OCI-LY3 (cell line): ENCODE measurements around the gene DNAJB11.

Experiments used
- CTCF ChIP-seq: fragments of 200-600, 300-600 bp; sonication (generic); IDR thresholded peaks from 2 replicates; pipeline ENCODE4 v1.5.1; 2014; ENCODE audit warnings: antibody characterized with exemption, low read length, low read depth
- EZH2phosphoT487 ChIP-seq: fragments of 200-600 bp; shearing (Covaris generic); IDR thresholded peaks from 2 replicates; pipeline ENCODE4 v1.6.1; 2018; ENCODE audit warnings: antibody characterized with exemption, mixed run types, low read depth

GRCh38 chr3:186596568-186597287 is 26.2 kb downstream of the DNAJB11 start:
- TF ChIP-seq CTCF: no peak
- TF ChIP-seq EZH2phosphoT487: no peak
